Measurements from ENCODE around the gene SOCS2. TPM values are rescaled to one million over a fixed set of nuclear protein-coding genes. Genes with fewer than 3 reads are reported as not detected.
A peak's percentile ranks its signal among the peaks of the same experiment; 100 is the strongest.

Gene SOCS2
- total and polyA plus RNA-seq, 2 of the 13 experiments (the other 11 are each of a cell fraction or from before 2014, with no cell fraction given) = 0.62 to 1.5 TPM

GRCh38 chr12:93526786-93527428, 45.6 kb upstream of the SOCS2 start (continued):
- TF ChIP-seq ZFP91 (CRISPR knock-in tag; IDR thresholded peaks at IDR 0.05; ENCODE audit: borderline replicate concordance) = no peak
- TF ChIP-seq YEATS2 (CRISPR knock-in tag; IDR thresholded peaks at IDR 0.05; ENCODE audit: borderline replicate concordance) = no peak
- TF ChIP-seq ZNF33A (CRISPR knock-in tag; IDR thresholded peaks at IDR 0.05; ENCODE audit: borderline replicate concordance) = no peak
- no peak for TF ChIP-seq KLF6 (CRISPR knock-in tag; IDR thresholded peaks at IDR 0.05)
- TF ChIP-seq ZBTB33 (CRISPR knock-in tag; IDR thresholded peaks at IDR 0.05) = no peak
- no peak for TF ChIP-seq ZNF547 (CRISPR knock-in tag; IDR thresholded peaks at IDR 0.05)
- TF ChIP-seq HHEX (CRISPR knock-in tag; IDR thresholded peaks at IDR 0.05) = peak; percentile 82
- TF ChIP-seq TEF (CRISPR knock-in tag; IDR thresholded peaks at IDR 0.05) = no peak
- TF ChIP-seq ELF4 (CRISPR knock-in tag; IDR thresholded peaks at IDR 0.05; ENCODE audit: borderline replicate concordance) = no peak
- TF ChIP-seq ZBTB14 (CRISPR knock-in tag; IDR thresholded peaks at IDR 0.05) = no peak
- no peak for TF ChIP-seq ZNF670 (CRISPR knock-in tag; IDR thresholded peaks at IDR 0.05; ENCODE audit: borderline replicate concordance)
- no peak for TF ChIP-seq ZNF337 (CRISPR knock-in tag; IDR thresholded peaks at IDR 0.05; ENCODE audit: borderline replicate concordance, low read depth)
- TF ChIP-seq BCL3 (CRISPR knock-in tag; IDR thresholded peaks at IDR 0.05) = no peak
- no peak for TF ChIP-seq ZMAT3 (CRISPR knock-in tag; conservative IDR thresholded peaks at IDR 0.05)
- TF ChIP-seq JUND (CRISPR knock-in tag; IDR thresholded peaks at IDR 0.05) = peak; percentile 96
- no peak for TF ChIP-seq ZMYM2 (CRISPR knock-in tag; IDR thresholded peaks at IDR 0.05)
- TF ChIP-seq CCDC6 (CRISPR knock-in tag; IDR thresholded peaks at IDR 0.05) = no peak
- TF ChIP-seq SALL1 (CRISPR knock-in tag; IDR thresholded peaks at IDR 0.05) = peak; percentile 33; the same call in 1 of the 2 replicates
- 0 out of 4 replicates have a peak, but pooled peaks of 1 of the 2 experiments have one; percentile 21 for TF ChIP-seq ATF4 (CRISPR knock-in tag; IDR thresholded peaks at IDR 0.05)
- no peak for TF ChIP-seq KAT7 (CRISPR knock-in tag; IDR thresholded peaks at IDR 0.05; ENCODE audit: borderline replicate concordance)
